CMK (cell line): Measurements from ENCODE around the gene SHANK1.
"Not testable (repeated sequence)": the region's sequence is repeated elsewhere in the genome, so short reads cannot be mapped to it uniquely, and the experiment has no call there.

Experiments
- DNase-seq: peaks from one replicate; pipeline ENCODE4 v3.0.0-alpha.2; 2010; ENCODE audit warnings: low read depth

The SHANK1 gene

GRCh38 chr19:50719566-50719965 lies at the start of gene SHANK1:
TSS of gene SHANK1 (minus strand) at chr19:50719802. CDS start at chr19:50716919, 2,883 bp downstream.
- peak; percentile 49 for DNase-seq

- no peak for DNase-seq
Measured at GRCh38 chr19:50768277-50768676, 48.7 kb upstream of the SHANK1 start.

DNA sequence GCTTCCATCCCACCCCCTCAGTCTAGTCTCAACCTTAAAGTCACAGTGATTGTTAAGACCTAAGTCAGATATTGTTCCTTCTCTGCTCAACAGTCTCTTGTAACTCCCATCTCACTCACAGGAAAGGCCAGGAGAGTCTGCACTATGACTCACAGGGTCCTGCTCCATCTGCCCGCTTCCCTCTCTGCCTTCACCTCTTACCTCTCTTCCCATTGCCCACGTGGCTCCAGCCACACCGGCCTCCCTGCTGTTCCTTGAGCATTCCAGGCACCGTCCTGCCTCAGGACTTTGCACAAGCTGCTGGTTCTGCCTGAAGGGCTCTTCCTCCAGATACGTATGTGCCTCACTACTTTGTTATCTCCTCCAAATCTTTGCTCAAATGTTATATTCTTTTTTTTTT lies 47.7 kb upstream of the SHANK1 start:
- not testable (repeated sequence) for DNase-seq

GRCh38 chr19:50766746-50767145 lies 47.1 kb upstream of the SHANK1 start:
- DNase-seq, result not testable (repeated sequence)

- DNase-seq, result no peak
Measured at GRCh38 chr19:50764409-50764808, 44.8 kb upstream of the SHANK1 start.

DNA sequence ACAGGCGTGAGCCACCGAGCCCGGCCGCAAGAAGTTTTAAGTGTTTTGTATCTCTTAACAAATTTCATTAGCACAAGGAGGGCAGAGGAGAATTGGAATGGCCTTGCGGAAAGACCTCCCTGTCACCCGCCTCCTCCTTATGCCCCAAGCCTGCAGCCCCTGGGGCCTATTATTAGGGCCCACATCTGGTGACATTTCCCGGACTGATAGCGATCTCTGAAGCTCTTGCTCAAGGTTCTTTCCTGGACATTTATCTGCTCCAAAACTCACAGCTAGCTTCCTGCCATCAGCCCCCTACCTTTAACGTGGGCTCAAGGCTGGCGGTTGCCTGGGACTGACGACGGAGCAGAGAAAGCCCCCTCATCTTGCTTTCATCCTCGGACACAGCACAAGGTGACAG lies 43.9 kb upstream of the SHANK1 start:
- not testable (repeated sequence) for DNase-seq

DNA sequence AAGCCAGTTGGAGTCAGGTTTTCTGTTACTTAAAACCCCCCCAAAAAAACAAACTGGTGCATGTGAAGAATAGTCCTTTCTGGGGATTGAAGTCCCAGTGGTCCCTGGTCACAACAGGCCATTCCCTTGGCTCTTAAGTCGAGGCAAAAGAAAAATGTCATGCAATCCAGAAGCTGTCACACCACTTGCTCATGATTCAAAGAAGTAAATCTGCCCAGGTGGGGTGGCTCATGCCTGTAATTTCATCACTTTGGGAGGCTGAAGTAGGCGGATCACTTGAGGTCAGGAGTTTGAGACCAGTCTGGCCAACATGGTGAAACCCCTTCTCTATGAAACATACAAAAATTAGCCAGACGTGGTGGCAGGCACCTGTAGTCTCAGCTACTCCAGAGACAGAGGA lies 41.9 kb upstream of the SHANK1 start:
- not testable (repeated sequence) for DNase-seq

- peak; percentile 24 for DNase-seq
Measured at GRCh38 chr19:50759886-50760285, 40.3 kb upstream of the SHANK1 start.

- DNase-seq, result not testable (repeated sequence)
Measured at GRCh38 chr19:50759076-50759475, 39.5 kb upstream of the SHANK1 start.

- not testable (repeated sequence) for DNase-seq
Measured at GRCh38 chr19:50757624-50758023, 38.0 kb upstream of the SHANK1 start.

DNA sequence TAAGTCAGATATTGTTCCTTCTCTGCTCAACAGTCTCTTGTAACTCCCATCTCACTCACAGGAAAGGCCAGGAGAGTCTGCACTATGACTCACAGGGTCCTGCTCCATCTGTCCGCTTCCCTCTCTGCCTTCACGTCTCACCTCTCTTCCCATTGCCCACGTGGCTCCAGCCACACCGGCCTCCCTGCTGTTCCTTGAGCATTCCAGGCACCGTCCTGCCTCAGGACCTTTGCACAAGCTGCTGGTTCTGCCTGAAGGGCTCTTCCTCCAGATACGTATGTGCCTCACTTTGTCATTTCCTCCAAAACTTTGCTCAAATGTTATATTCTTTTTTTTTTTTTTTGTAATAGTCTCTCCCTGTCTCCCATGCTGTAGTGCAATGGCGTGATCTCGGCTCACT lies 36.6 kb upstream of the SHANK1 start:
- not testable (repeated sequence) for DNase-seq

GRCh38 chr19:50753879-50754278 lies 34.3 kb upstream of the SHANK1 start:
- no peak for DNase-seq

DNA sequence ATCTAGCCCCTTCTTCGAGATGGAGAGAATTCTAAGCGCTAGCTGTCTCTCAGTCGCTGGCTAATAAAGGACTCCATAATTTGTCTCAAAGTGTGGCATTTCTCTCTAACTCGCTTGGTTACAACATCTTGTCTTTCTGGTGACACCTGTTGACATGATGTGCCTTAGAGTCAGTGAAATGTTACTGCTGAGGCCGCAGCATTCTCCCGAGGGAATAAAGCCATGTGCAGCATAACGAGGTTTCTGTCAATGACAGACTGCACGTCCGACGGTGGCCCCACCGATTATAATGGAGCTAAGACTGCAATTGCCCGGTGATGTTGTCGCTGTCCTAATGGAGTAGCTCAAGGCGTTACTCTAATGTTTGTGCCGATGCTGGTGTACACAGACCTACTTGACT lies 30.4 kb upstream of the SHANK1 start:
- no peak for DNase-seq

DNA sequence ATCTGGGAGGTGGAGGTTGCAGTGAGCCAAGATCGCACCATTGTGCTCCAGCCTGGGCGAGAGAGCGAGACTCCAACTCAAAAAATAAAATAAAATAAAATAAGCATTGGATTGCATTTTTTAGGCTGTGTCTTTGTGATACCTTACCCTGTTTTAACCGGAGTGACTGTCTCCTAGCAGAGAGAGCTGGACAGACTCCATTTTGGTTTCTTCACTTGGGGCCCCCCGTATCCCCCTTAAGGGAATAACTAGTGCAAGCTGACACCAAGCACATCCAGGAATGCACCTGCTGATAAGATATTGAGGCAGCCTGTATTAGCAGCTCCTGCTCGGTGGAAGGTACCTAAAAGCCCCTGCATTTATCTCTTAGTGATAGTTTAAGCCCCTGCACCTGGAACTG lies 29.9 kb upstream of the SHANK1 start:
- no peak for DNase-seq

DNA sequence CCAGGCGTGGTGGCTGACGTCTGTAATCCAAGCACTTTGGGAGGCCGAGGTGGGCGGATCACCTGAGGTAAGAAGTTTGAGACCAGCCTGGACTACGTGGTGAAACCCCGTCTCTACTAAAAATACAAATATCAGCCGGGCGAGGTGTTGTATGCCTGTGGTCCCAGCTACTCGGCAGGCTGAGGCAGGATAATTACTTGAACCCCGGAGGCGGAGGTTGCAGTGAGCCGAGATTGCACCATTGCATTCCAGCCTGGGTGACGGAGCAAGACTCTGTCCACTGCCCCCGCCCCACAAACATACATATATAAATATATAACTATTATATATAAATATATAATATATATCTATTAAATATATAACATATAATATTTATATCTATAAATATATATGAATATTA lies 27.5 kb upstream of the SHANK1 start:
- DNase-seq, result not testable (repeated sequence)

- DNase-seq, result no peak
Measured at GRCh38 chr19:50745221-50745620, 25.6 kb upstream of the SHANK1 start.

DNA sequence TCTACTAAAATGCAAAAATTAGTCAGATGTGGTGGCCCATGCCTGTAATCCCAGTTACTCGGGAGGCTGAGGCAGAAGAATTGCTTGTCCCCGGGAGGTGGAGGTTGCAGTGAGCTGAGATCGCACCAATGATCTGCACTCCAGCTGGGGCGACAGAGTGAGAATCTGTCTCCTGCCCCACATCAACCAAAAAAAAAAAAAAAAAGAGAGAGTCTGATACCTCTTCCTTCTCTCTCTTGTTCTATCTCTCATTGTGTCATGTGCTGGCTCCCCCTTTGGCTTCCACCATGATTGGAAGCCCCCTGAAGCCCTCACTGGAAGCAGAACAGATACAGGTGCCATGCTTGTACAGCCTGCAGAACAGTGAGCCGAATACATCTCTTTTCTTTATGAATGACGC lies 23.9 kb upstream of the SHANK1 start:
- DNase-seq, result no peak

DNA sequence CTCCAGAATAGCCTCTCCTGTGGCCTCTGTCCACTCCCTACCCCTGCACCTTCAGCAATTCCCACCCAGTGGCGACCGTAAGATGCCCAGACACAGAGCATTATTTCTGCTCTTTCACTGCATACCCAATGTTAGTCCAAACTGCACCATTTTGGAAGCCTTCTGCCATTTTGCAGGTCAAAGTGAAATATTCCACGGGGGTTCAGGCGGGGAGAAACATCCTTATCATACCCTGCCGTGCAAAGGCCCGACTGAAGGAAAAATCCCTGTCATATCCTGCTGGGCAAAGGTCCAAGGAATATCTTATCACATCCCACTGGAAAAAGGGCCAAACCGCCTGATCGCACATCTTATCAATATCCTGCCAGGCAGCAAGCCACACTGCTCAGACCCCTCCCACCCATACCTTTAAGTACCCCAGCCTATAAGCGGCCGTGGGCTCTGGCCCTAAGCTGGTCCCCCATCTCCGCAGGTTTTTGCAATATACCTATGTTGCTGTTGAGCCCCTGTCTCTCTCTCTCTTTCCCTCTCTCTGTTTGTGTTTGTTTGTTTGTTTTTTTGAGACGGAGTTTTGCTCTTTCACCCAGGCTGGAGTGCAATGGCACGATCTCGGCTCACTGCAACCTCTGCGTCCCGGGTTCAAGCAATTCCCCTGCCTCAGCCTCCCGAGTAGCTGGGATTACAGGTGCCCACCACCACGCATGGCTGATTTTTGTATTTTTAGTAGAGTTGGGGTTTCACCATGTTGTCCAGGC lies 21.8 kb upstream of the SHANK1 start:
- no peak for DNase-seq

GRCh38 chr19:50739914-50740426 lies 20.4 kb upstream of the SHANK1 start:
- no peak for DNase-seq

GRCh38 chr19:50739132-50739913 lies 19.7 kb upstream of the SHANK1 start:
- DNase-seq, result no peak

GRCh38 chr19:50736338-50736737 lies 16.7 kb upstream of the SHANK1 start:
- no peak for DNase-seq

DNA sequence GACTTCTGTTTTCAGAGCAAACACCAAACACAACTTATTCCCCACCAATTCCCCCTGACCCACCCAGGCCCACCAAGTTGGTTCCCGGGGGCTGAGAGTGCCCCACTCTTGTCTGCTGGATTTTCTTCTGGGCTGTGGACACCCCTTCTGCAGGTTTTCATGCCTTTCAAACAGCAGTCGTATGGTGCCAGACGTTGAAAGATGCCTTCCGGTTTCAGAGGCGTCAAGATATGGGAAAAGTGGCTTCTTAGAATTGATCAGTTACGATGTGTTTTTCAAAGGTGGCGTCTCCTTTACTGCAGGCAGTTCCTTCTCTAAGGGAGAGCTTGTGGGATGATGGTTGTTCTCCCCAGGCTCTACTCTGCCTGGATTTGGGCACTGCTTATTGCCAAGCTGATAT lies 16.3 kb upstream of the SHANK1 start:
- no peak for DNase-seq

DNA sequence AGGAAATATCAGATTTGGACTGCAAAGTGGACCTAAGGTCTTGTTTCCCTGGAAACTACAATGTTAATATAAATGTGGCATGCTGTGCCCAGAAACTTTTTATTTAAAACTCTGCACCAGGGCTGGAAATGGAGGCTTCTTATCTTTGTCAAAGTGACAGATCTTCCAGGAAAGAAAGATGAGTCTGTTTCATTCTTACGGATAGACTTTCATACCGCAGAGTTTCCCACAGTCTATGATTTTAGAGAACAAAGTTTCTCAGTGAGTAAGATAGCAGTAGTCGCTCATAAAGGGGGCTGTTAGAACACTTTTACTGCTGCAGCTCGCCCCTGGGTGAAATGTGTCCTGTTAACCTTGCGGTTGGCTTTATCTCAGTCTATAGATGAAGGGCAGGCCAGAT lies 10.3 kb upstream of the SHANK1 start:
- DNase-seq, result no peak
